HG03520 (cell line): ENCODE data around the gene ABCF1.
A peak's percentile ranks its signal among the peaks of the same experiment; 100 is the strongest.

Experiments
- ATAC-seq: cut with Tn5 transposase; IDR thresholded peaks from one replicate; pipeline ENCODE4 v1.9.1; 2021; ENCODE audit warnings: mild to moderate bottlenecking, moderate library complexity; ENCODE audit not compliant: unreplicated experiment

ABCF1 gene

GRCh38 chr6:30618270-30618797, 47.1 kb downstream of the ABCF1 start:
- no peak for ATAC-seq

DNA sequence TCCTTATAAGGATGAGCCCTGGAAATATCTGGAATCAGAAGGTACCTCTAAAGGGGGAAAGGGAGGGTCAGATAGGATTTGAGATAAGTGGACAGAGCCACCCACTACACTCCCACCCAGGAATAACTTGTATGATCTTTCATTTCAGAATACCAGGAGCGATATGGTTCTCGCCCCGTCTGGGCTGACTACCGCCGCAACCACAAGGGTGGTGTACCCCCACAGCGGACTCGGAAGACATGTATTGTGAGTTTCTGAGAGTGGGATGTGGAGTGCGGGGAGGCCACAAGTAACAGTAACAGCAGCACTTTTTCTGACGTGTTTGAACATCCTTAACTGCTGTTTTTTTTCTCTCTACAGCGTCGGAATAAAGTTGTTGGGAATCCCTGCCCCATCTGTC, 48.3 kb downstream of the ABCF1 start:
- no peak for ATAC-seq

DNA sequence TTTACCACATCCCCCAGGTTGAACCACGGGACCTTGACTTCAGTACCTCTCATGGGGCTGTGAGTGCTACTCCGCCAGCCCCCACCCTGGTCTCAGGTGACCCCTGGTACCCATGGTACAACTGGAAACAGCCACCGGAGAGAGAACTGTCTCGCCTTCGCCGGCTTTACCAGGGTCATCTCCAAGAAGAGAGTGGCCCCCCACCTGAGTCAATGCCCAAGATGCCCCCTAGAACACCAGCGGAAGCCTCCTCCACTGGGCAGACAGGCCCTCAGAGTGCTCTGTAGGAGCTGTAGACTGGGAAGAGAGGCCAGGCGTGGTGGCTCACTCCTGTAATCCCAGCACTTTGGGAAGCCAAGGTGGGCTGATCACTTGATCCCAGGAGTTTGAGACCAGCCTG, 54.3 kb downstream of the ABCF1 start:
- no peak for ATAC-seq

- peak; percentile 75 for ATAC-seq
These were observed 55.5 kb downstream of the ABCF1 start, which contains the start of gene ATAT1 for GRCh38 chr6:30626484-30627366. Gene ATAT1 (plus strand): TSS chr6:30626874.

DNA sequence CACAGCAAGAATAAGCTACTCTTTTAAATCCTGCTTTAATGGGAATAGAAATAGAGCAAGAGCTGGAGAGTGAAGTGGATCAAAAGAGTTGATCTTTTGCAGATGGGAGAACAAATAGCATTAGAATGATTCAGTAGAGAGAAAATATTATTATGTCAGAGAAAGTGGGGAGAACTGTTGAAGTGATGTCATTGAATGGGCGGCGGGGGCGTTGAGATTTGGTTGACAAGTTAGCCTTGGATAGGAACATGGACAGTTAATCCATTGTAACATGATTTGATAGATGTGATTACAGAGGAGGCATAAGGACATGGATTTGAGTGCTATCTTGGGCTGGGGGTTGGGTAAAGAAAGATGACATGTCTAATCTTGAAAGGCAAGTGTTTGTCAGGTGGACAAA, 64.6 kb downstream of the ABCF1 start:
- ATAC-seq, result no peak

DNA sequence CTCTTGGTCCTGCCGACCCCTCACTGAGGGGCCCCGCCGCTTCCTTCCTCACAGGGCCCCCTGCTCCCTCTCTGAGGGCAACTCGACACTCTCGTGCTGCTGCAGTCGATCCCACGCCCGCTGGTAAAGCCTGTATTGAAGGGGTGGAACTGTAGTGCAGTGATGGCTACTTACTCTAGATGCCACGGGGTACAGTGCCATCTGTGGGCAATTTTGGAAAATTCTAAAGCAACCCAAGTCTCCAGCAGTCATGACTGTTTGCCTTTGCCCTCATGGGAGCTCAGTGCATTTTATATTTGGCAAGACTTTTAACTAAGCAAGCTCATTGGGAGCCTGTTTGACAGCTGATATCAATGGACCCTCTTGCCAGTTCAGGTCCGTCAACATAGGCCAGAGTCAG, 69.2 kb downstream of the ABCF1 start:
- ATAC-seq, result no peak

DNA sequence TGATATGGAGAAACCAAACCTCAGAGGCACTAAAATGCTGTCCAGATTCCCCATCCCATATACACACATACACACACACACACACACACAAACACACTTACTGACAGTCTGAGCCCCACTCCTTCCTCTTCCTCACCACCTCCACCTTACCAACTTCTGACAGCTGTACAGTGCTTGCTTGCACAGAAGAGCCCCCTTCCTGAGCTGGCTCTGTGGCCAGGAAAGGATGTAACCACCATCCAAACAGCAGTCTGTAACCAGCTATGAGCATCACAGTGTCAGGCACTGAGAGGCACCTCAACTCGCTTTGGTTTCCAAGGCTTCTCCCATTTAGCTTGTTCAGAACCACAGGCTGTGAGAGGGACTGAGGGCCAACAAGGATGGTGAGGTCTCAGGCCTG, 69.8 kb downstream of the ABCF1 start:
- no peak for ATAC-seq
